Left hindlimb (tissue), 1 donor: ENCODE results near the gene CLEC14A.
A peak's percentile ranks its signal among the peaks of the same experiment; 100 is the strongest.

Source experiments
- DNase-seq: peaks from one replicate; pipeline ENCODE4 v3.0.0-alpha.2; 2018

Gene CLEC14A

DNA sequence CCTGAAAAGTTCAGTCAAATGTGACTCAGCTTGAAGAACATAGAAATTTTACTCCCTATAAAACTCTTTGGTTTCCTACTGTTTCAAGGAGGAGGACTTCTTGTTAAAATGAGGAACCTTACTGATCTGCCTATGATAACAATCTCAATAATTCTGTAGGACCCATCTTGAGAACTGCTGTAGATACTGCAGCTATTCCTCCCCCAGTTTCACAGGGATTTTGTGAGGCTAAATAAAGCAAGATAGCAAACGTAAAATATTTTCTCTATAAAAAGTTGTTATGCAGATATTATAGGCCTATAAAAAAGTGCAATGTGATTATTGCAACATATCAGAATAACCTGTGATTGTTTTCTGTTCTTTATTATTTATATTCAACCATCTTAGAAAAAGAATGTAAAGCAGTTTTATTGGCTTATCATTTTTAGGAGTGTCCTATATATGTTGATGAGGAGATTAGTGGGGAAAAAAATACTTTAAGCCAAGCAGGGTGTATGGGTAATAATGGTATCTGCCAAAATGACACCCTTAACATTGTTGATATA, 12.1 kb downstream of the CLEC14A start:
- no peak for DNase-seq

- DNase-seq = no peak
Observed at GRCh38 chr14:38238878-38239277, 17.0 kb downstream of the CLEC14A start.

GRCh38 chr14:38238332-38238731, 17.6 kb downstream of the CLEC14A start:
- DNase-seq = no peak

DNA sequence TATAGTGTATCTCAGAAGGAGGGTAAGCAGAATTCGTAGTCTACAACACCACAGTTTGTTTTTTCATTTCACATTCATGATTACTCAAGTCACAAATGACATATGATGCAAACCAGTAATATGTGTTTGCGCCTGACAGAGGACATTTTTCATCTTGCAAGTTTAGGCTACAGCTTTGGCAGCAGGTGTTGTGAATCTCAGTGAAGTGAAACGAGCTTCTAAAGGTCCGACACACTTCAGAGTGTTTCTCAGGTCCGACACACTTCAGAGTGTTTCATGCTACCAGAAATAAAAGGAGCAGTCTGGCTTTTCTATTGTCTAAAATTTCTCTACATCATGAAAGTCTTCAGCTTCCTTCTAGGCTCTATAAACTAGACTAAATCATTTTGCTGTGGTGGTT, 22.7 kb downstream of the CLEC14A start:
- no peak for DNase-seq

- no peak for DNase-seq
Observed at GRCh38 chr14:38226366-38226765, 29.5 kb downstream of the CLEC14A start.

GRCh38 chr14:38225946-38226345, 29.9 kb downstream of the CLEC14A start:
- no peak for DNase-seq

DNA sequence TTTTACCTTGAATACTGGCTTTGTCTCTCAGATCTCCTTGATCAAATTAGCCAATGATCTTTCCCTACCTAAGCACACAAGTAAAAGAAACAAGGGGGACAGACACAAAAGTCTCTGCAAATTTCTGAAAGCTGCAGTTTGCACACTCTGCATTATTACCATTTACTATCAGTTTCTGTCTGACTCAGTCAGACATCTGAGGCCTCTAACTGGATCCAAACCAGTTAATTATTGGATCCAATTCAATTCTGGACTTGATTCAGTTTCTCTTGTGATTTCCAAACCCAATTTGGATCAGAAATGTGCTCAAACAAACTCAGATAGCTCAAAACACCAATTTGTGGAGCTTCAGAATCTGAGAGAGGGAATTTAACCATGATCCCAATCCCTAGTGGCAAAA, 31.6 kb downstream of the CLEC14A start:
- DNase-seq = no peak

DNA sequence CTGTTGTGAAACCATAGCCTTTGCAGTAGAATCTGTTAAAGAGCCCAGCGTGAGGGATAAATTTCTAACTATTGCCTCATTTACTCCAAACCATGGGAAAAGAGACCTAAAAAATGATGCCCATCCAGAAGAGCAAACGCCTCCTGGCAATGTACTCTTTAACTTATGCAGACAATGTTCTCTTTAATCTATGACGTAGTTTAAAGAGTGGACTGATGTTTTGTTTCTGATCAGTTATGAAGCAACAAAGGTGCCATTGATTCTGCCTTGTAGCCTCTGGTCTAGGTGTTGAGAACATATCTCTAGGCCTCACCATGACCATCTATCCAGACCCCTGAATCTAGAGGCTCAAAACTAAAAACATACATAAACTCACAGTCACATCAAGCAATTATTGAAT, 34.8 kb downstream of the CLEC14A start:
- no peak for DNase-seq

DNA sequence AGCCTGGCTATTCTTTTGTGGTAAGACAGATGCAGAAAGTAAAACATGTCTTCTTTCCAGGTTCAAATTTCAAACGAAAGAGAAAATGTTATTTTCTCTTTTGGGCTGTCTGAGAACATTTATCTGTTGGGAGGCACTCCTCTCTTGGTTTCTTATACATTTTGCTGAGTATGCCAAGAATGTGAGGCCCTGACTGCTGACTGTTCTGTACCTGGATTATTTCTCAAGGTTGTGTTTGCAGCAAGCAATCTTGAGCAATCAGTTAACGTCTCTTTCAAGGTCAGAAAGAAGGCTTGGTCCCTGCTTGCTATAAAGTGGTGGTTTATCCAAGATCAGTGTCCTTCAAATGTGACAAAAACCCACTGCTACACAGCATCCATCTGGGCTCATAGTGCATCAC, 38.3 kb downstream of the CLEC14A start:
- no peak for DNase-seq

DNA sequence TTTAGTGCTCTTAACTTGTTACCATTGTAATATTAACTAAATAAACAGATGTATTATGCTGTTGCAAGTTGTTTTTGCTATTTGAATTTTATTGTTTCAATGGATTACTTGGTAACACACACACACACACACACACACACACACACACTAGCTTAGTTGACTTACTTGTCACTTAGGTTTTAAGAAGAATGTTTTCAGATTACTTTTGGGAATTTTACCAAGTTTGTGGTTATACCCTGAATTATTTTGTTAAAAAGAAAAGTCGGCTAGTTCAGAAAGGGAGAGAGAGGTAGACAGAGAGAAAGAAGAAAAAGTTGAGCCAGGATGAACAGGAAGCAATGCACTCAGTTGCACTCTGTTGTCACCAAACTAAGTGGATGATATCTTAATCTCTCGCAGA, 42.9 kb downstream of the CLEC14A start:
- no peak for DNase-seq

GRCh38 chr14:38212111-38212510, 43.8 kb downstream of the CLEC14A start:
- DNase-seq = no peak

DNA sequence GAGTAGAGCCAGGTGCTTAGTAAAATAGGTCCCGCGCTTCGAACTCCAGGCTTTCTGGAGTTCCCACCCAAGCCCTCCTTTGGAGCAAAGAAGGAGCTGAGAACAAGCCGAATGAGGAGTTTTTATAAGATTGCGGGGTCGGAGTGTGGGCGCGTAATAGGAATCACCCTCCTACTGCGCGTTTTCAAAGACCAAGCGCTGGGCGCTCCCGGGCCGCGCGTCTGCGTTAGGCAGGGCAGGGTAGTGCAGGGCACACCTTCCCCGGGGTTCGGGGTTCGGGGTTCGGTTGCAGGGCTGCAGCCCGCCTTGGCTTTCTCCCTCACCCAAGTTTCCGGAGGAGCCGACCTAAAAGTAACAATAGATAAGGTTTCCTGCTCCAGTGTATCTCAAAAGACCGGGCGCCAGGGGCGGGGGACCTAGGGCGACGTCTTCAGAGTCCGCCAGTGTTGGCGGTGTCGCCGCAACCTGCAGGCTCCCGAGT, 44.6 kb downstream of the CLEC14A start:
- no peak for DNase-seq

DNA sequence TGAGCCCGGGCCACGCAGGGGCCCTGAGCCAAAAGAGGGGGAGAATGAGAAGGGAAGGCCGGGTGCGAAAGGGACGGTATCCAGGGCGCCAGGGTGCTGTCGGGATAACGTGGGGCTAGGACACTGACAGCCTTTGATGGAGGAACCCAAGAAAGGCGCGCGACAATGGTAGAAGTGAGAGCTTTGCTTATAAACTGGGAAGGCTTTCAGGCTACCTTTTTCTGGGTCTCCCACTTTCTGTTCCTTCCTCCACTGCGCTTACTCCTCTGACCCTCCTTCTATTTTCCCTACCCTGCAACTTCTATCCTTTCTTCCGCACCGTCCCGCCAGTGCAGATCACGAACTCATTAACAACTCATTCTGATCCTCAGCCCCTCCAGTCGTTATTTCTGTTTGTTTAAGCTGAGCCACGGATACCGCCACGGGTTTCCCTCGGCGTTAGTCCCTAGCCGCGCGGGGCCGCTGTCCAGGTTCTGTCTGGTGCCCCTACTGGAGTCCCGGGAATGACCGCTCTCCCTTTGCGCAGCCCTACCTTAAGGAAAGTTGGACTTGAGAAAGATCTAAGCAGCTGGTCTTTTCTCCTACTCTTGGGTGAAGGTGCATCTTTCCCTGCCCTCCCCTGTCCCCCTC, 45.2 kb downstream of the CLEC14A start:
- peak; percentile 40 for DNase-seq

GRCh38 chr14:38209572-38210557, 46.0 kb downstream of the CLEC14A start:
- peak; percentile 33 for DNase-seq

DNA sequence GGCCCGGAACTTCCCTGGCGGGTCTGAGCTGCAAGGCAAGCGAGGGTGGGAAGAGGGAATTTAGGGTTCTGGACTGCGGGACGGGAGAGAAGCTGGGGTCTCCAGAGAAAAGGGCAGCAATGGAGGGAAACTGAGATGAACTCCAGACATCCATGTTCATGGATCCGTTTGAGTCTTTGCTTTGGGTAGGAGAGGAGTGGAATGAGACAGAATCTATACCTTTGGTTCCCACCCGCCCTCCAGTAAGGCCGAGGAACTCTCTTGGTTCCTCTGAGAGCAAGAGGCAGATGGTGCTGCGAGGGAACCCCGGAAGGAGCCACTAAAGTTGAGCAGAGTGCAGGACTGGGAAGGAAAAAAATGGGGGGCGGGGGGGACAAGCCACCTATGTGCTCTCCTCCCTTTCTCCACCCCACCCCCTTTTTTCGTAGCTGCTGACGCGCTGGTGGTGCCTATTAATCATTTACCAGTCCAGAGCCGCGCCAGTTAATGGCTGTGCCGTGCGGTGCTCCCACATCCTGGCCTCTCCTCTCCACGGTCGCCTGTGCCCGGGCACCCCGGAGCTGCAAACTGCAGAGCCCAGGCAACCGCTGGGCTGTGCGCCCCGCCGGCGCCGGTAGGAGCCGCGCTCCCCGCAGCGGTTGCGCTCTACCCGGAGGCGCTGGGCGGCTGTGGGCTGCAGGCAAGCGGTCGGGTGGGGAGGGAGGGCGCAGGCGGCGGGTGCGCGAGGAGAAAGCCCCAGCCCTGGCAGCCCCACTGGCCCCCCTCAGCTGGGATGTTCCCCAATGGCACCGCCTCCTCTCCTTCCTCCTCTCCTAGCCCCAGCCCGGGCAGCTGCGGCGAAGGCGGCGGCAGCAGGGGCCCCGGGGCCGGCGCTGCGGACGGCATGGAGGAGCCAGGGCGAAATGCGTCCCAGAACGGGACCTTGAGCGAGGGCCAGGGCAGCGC, 47.0 kb downstream of the CLEC14A start:
- DNase-seq = peak; percentile 47

GRCh38 chr14:38207736-38208617, 47.9 kb downstream of the CLEC14A start, which contains the start of gene SSTR1:
Gene SSTR1, plus strand, starts transcription at chr14:38207904. Its CDS starts 1,486 bp downstream, at chr14:38209390.
- no peak for DNase-seq

DNA sequence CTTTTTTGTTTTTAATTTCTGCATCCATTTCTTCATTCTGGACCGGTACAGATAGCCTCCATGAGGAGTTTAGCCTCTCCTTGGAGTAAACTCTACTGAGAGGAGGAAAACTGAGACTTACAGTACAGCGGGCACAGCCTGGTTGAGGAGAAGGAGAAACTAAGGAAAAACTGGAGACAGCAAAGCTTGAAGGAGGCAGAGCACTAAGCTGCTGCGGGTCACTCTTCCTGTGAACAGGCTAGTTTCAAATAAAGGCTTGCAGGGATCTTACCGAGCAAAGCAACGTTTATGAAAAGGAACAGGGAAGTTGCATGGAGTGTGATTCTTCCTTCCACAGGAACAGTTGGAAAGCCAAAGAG, 48.5 kb downstream of the CLEC14A start:
- DNase-seq = no peak

DNA sequence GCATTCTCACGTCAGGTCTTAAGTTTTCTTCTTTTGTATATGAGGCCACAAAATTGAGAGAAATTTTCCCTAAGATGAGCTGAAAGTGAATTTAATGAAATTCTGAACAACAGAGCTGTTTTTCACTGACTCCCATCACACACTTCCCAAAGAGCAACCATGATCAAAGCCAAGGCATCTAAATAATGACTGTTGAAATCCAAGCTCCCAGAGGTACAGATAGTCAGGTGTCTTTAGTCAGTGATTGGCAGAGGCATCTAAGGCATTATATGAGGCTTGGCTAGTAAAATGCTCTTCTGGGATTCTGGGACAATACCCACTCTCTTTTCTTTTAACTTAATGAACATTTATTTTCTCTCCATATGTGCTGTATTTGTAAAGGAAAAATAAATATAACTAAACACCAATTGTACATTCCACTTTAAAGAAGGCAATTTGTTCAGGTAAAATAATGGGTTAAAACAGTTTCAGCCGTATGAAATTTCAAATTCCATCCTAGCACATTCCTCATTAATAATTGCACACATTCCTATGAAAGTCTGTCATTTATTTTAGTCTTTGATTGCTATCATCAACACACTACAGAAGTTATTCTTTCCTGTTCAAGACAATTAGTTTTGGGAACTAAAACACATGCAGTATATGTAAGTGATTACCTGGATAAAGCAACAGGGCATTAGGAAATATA, 49.1 kb downstream of the CLEC14A start:
- DNase-seq = no peak

DNA sequence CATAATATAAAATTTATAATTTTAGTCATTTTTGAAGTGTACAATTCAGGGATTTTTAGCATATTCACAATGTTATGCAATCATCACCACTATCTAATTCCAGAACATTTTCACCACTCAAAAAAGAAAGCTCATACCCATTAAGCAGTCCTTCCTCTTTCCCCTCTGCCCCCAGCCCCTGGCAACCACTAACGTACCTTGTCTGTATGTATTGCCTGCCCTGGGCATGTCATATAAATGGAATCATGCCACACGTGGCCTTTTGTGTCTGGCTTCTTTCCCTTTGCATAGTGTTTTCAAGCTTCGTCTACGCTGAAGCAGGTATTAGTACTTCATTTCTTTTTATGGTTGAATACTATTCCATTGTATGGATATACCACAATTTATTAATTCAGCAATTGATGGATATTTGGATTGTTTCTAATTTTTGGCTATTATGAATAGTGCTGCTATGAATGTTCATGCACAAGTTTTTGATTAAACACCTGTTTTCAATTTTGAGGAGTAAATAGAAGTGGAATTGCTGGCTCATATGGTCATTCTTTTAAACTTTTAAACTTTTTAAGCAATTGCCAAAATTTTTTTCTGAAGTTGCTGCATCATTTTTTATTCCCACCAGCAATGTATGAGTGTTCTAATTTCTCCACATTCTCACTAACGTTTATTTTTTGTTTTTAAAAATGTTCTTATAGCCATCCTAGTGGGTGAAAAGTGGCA, 49.8 kb downstream of the CLEC14A start:
- DNase-seq = no peak
